Vagina (tissue), 2 donors: ENCODE results near the gene LRIG2.

ENCODE experiments used
- POLR2A ChIP-seq, 2 donors: fragments of 450-650 bp; IDR thresholded peaks; one replicate each; pipeline ENCODE4 v1.6.1; 2017; ENCODE audit warnings: antibody characterized with exemption in 2 of 2, mild to moderate bottlenecking in 2 of 2, moderate library complexity in 2 of 2
- TF ChIP-seq, protein P1 (sequence below), 3 experiments: fragments of 450-650 bp in 2 of 3; fragments of 200-600 bp in 1 of 3; sonication (generic) in 1 of 3; IDR thresholded peaks; one replicate each; pipeline ENCODE4 v1.5.1; 2017 to 2019; ENCODE audit warnings: antibody characterized with exemption in 3 of 3, mild to moderate bottlenecking in 2 of 3, moderate library complexity in 2 of 3

DNA sequence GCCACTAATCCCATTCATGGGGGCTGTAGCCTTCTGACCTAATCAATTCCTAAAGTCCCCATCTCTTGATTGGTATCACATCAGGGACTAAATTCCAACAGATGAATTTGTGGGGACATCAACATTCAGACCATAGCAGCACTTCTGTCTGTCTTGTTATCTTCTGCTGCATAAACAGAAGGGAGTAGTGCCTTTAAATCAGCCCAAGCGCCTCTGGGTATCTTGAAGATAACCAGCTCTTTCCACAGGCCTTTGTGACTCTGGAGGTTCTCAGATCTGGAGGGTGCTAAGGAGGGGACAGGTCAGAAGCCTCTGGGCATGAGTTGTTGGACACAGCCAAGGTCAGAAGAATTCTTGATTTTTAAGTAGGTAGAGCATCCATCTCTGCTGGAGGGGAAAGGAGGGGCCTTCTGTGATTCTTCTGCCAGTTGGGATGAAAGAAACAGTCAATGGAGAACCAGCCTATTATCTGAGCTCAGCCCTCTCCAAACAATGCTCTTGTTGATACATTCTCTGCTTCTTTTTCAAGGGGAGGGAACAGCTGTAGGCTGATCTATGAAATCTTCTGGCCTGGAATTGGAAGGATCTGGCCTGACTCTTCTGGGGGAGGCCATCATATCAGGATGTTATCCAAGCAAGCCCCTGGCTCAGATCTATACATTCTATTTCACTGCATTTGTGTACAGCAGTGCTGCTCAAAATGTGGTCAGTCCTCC is 31.3 kb upstream of the LRIG2 start:
- TF ChIP-seq, protein P1, sequence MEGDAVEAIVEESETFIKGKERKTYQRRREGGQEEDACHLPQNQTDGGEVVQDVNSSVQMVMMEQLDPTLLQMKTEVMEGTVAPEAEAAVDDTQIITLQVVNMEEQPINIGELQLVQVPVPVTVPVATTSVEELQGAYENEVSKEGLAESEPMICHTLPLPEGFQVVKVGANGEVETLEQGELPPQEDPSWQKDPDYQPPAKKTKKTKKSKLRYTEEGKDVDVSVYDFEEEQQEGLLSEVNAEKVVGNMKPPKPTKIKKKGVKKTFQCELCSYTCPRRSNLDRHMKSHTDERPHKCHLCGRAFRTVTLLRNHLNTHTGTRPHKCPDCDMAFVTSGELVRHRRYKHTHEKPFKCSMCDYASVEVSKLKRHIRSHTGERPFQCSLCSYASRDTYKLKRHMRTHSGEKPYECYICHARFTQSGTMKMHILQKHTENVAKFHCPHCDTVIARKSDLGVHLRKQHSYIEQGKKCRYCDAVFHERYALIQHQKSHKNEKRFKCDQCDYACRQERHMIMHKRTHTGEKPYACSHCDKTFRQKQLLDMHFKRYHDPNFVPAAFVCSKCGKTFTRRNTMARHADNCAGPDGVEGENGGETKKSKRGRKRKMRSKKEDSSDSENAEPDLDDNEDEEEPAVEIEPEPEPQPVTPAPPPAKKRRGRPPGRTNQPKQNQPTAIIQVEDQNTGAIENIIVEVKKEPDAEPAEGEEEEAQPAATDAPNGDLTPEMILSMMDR (IDR thresholded peaks at IDR 0.05): no peak
- TF ChIP-seq POLR2A (IDR thresholded peaks at IDR 0.05): no peak
